H9 (cell line): ENCODE data around the gene PAPOLG. TPM values are rescaled to one million over a fixed set of nuclear protein-coding genes. Genes with fewer than 3 reads are reported as not detected.
A peak's percentile ranks its signal among the peaks of the same experiment; 100 is the strongest.

Experiments
- DNase-seq: peaks from one replicate; pipeline ENCODE4 v3.0.0-alpha.2; 2017
- H2AFZ ChIP-seq: one replicate; pipeline ENCODE4 v1.6.1; 2013; ENCODE audit warnings: mild to moderate bottlenecking, low read length, control low read depth, moderate library complexity
- H2AK5ac ChIP-seq: 2 replicates; pipeline ENCODE4 v1.6.1; 2013; ENCODE audit warnings: low read length, control low read depth, mixed read lengths; ENCODE audit not compliant: insufficient read length
- H2BK120ac ChIP-seq: one replicate; pipeline ENCODE4 v1.6.1; 2013; ENCODE audit warnings: low read depth, mild to moderate bottlenecking, low read length, control low read depth, inconsistent platforms; ENCODE audit not compliant: poor library complexity, severe bottlenecking
- H2BK12ac ChIP-seq: 2 replicates; pipeline ENCODE4 v1.6.1; 2013; ENCODE audit warnings: low read length, control low read depth, mixed read lengths, low read depth; ENCODE audit not compliant: insufficient read length
- H2BK15ac ChIP-seq: 2 replicates; pipeline ENCODE4 v1.6.1; 2013; ENCODE audit warnings: low read depth, low read length, control low read depth
- H2BK20ac ChIP-seq: one replicate; pipeline ENCODE4 v1.6.1; 2013; ENCODE audit warnings: low read depth, mild to moderate bottlenecking, low read length, control low read depth, inconsistent platforms; ENCODE audit not compliant: poor library complexity, severe bottlenecking
- H2BK5ac ChIP-seq: 2 replicates; pipeline ENCODE4 v1.6.1; 2013; ENCODE audit warnings: low read length, control low read depth, mixed read lengths; ENCODE audit not compliant: insufficient read length
- H3K14ac ChIP-seq: 2 replicates; pipeline ENCODE4 v1.6.1; 2013; ENCODE audit warnings: low read length, control low read depth; ENCODE audit not compliant: insufficient read depth
- H3K18ac ChIP-seq: 2 replicates; pipeline ENCODE4 v1.6.1; 2013; ENCODE audit warnings: low read depth, mild to moderate bottlenecking, mixed read lengths, low read length, control low read depth; ENCODE audit not compliant: insufficient read length
- H3K23ac ChIP-seq: 2 replicates; pipeline ENCODE4 v1.6.1; 2013; ENCODE audit warnings: low read length, control low read depth, mixed read lengths, low read depth; ENCODE audit not compliant: insufficient read length
- H3K23me2 ChIP-seq: 2 replicates; pipeline ENCODE4 v1.6.1; 2013; ENCODE audit warnings: low read depth, mild to moderate bottlenecking, mixed read lengths, low read length, control low read depth; ENCODE audit not compliant: insufficient read length, poor library complexity, severe bottlenecking
- H3K27ac ChIP-seq: 2 replicates; pipeline ENCODE4 v1.5.1; 2013; ENCODE audit warnings: low read length, control low read depth, mixed read lengths, low read depth; ENCODE audit not compliant: insufficient read length
- H3K27me3 ChIP-seq: 2 replicates; pipeline ENCODE4 v1.6.1; 2013; ENCODE audit warnings: low read length, control low read depth, inconsistent platforms; ENCODE audit not compliant: insufficient read depth
- H3K4ac ChIP-seq: 2 replicates; pipeline ENCODE4 v1.6.1; 2013; ENCODE audit warnings: low read depth, mild to moderate bottlenecking, control low read depth, inconsistent platforms, low read length, moderate library complexity
- H3K4me1 ChIP-seq: 2 replicates; pipeline ENCODE4 v1.6.1; 2013; ENCODE audit warnings: low read length, control low read depth, inconsistent platforms; ENCODE audit not compliant: insufficient read depth
- H3K4me2 ChIP-seq: 2 replicates; pipeline ENCODE4 v1.6.1; 2013; ENCODE audit warnings: low read length, control low read depth, mixed read lengths; ENCODE audit not compliant: insufficient read length, insufficient read depth
- H3K56ac ChIP-seq: 2 replicates; pipeline ENCODE4 v1.6.1; 2013; ENCODE audit warnings: low read depth, mild to moderate bottlenecking, mixed read lengths, low read length, control low read depth; ENCODE audit not compliant: insufficient read length
- H3K79me1 ChIP-seq: 2 replicates; pipeline ENCODE4 v1.6.1; 2013; ENCODE audit warnings: low read depth, mild to moderate bottlenecking, moderate library complexity, low read length, control low read depth, inconsistent platforms; ENCODE audit not compliant: insufficient read depth, poor library complexity, severe bottlenecking
- H3K79me2 ChIP-seq: 2 replicates; pipeline ENCODE4 v1.6.1; 2013; ENCODE audit warnings: low read length, control low read depth, inconsistent platforms; ENCODE audit not compliant: insufficient read depth
- H3K9ac ChIP-seq: 2 replicates; pipeline ENCODE4 v1.6.1; 2013; ENCODE audit warnings: low read length, control low read depth, mixed read lengths; ENCODE audit not compliant: insufficient read length; ENCODE audit errors: extremely low read depth
- H3K9me3 ChIP-seq: one replicate; pipeline ENCODE4 v1.6.1; 2013; ENCODE audit warnings: low read depth, low read length, inconsistent platforms; ENCODE audit not compliant: control insufficient read depth
- H3T11ph ChIP-seq: one replicate; pipeline ENCODE4 v1.6.1; 2013; ENCODE audit warnings: mild to moderate bottlenecking, low read length, control low read depth, inconsistent platforms
- H4K20me1 ChIP-seq: one replicate; pipeline ENCODE4 v1.6.1; 2013; ENCODE audit not compliant: control insufficient read depth, insufficient read length, insufficient read depth
- H4K5ac ChIP-seq: 2 replicates; pipeline ENCODE4 v1.6.1; 2013; ENCODE audit warnings: low read depth, mild to moderate bottlenecking, mixed read lengths, low read length, control low read depth; ENCODE audit not compliant: insufficient read length
- H4K8ac ChIP-seq: replicated peaks from 2 replicates; pipeline ENCODE4 v1.6.1; 2013; ENCODE audit warnings: low read length, control low read depth, mixed read lengths, low read depth; ENCODE audit not compliant: insufficient read length
- H4K91ac ChIP-seq: 2 replicates; pipeline ENCODE4 v1.6.1; 2013; ENCODE audit warnings: low read depth, mild to moderate bottlenecking, moderate library complexity, mixed read lengths, low read length, control low read depth; ENCODE audit not compliant: insufficient read length
- H3K27ac Mint-ChIP-seq, 3 experiments: 2 replicates in 2 of 3; 3 replicates in 1 of 3; pipeline ENCODE4 v1.8.0; 2020 to 2021; ENCODE audit warnings: mixed read lengths in 3 of 3, mild to moderate bottlenecking in 1 of 3, moderate library complexity in 1 of 3
- H3K27me3 Mint-ChIP-seq: 2 replicates; pipeline ENCODE4 v1.8.0; 2021; ENCODE audit warnings: low read depth, mild to moderate bottlenecking, moderate library complexity, mixed read lengths
- H3K36me3 Mint-ChIP-seq, 3 experiments: 2 replicates in 2 of 3; 3 replicates in 1 of 3; pipeline ENCODE4 v1.8.0; 2020 to 2021; ENCODE audit warnings: low read depth in 3 of 3, mixed read lengths in 3 of 3; ENCODE audit not compliant: insufficient read depth in 1 of 3
- H3K4me1 Mint-ChIP-seq, 2 experiments: 2 replicates each; pipeline ENCODE4 v1.8.0; 2020; ENCODE audit warnings: mixed read lengths in 2 of 2
- H3K4me3 Mint-ChIP-seq, 2 experiments: 2 replicates in 1 of 2; 3 replicates in 1 of 2; pipeline ENCODE4 v1.8.0; 2020 to 2021; ENCODE audit warnings: mild to moderate bottlenecking in 2 of 2, mixed read lengths in 2 of 2, moderate library complexity in 1 of 2
- H3K9me3 Mint-ChIP-seq, 2 experiments: 2 replicates in 1 of 2; 3 replicates in 1 of 2; pipeline ENCODE4 v1.8.0; 2020; ENCODE audit warnings: mild to moderate bottlenecking in 2 of 2, mixed read lengths in 2 of 2, moderate library complexity in 1 of 2
- CTCF ChIP-seq: fragments of 200-600 bp; sonication (generic); conservative IDR thresholded peaks from 3 replicates; pipeline ENCODE4 v1.8.0; 2021; ENCODE audit warnings: antibody characterized with exemption, mild to moderate bottlenecking
- WGBS: extraction: QIAGEN DNeasy Blood & Tissue Kit; methylation state at CpG from one replicate; pipeline ENCODE4 v1.1.7; 2013; ENCODE audit warnings: missing lambda C conversion rate, low lambda C conversion rate, mixed read lengths; ENCODE audit not compliant: insufficient read length; ENCODE audit errors: extremely low coverage; 5-methylcytosine and 5-hydroxymethylcytosine counted together
- total RNA-seq: library from RNA; stranded (reverse); gene quantifications from 2 replicates; pipeline ENCODE4 v1.2.1, GENCODE V29; 2021

Gene PAPOLG
- total RNA-seq, 1 experiment from 2014 or later: 19.2 TPM

GRCh38 chr2:60745761-60746160 is 10.3 kb upstream of the PAPOLG start:
- Histone ChIP-seq H3K9ac (no peak overlapping the region), H2AK5ac (no peak overlapping the region), H2AFZ (no peak overlapping the region), H4K5ac (no peak overlapping the region), H3K27me3 (no peaks in the 10 kb centered on the region), H3K4me2 (no peak overlapping the region), H3K79me1 (no peaks in the 10 kb centered on the region), H3T11ph (no peak overlapping the region), H3K4me1 (peaks cover 3% of the 10 kb centered on the region; the same call in 1 of the 2 replicates), H2BK20ac (no peak overlapping the region), H4K20me1 (no peaks in the 10 kb centered on the region), H3K14ac (no peak overlapping the region), H4K91ac (no peak overlapping the region), H3K9me3 (no peaks in the 10 kb centered on the region), H2BK15ac (no peak overlapping the region), H4K8ac (no peak overlapping the region), H3K79me2 (no peaks in the 10 kb centered on the region), H3K56ac (no peak overlapping the region), H3K4ac (no peak overlapping the region), H2BK12ac (no peak overlapping the region), H2BK5ac (no peak overlapping the region), H2BK120ac (no peak overlapping the region), H3K18ac (no peak overlapping the region), H3K23ac (no peak overlapping the region), H3K23me2 (no peaks in the 10 kb centered on the region), H3K27ac (no peak overlapping the region)
- H3K27me3 Mint-ChIP-seq: peaks cover 59% of the 10 kb centered on the region
- TF ChIP-seq CTCF: no peak
- peak overlapping the region in 1 of 3 experiments; percentile 72; a peak in 1 of 7 replicates for H3K27ac Mint-ChIP-seq
- DNase-seq: no peak
- no peaks in the 10 kb centered on the region for H3K36me3 Mint-ChIP-seq
- H3K4me3 Mint-ChIP-seq: no peak overlapping the region
- H3K9me3 Mint-ChIP-seq: no peaks in the 10 kb centered on the region
- no CpG with 5 or more reads among the region's 7 CpGs for WGBS
- peaks cover 9 to 13% of the 10 kb centered on the region in 2 experiments for H3K4me1 Mint-ChIP-seq
